PC-3 (cell line): ENCODE measurements around the gene IL1RAPL1. TPM values are rescaled to one million over a fixed set of nuclear protein-coding genes. Genes with fewer than 3 reads are reported as not detected.
A peak's percentile ranks its signal among the peaks of the same experiment; 100 is the strongest.

Experiments used
- ATAC-seq: fragments of 200-7000 bp; cut with Tn5 transposase; 2 replicates; pipeline ENCODE4 v1.9.1; 2020; ENCODE audit warnings: mild to moderate bottlenecking, moderate library complexity
- BruUV-seq: library from RNA; stranded (reverse); fragments of 400-500 nt; replicated peaks from 2 replicates; lab custom pipeline; 2021; lab: Mats Ljungman, UMichigan
- CTCF ChIA-PET: fragments of 300-600 bp; sonication (Branson Sonifier 250); formaldehyde crosslinking; loops from one replicate; lab custom pipeline; 2022; ENCODE audit warnings: antibody characterized with exemption; lab: Charles Lee
- POLR2A ChIA-PET: fragments of 300-600 bp; sonication (Branson Sonifier 250); formaldehyde crosslinking; loops from one replicate; lab custom pipeline; 2022; ENCODE audit warnings: antibody characterized with exemption; ENCODE audit not compliant: unreplicated experiment; lab: Charles Lee
- DNase-seq: peaks from one replicate; pipeline ENCODE4 v3.0.0-alpha.2; 2015
- H2AFZ ChIP-seq: fragments of 300-600 bp; sonication (generic); 2 replicates; pipeline ENCODE4 v1.6.0; 2016; ENCODE audit warnings: antibody characterized with exemption, low read length
- H3F3A ChIP-seq: fragments of 300-600 bp; sonication (generic); one replicate; pipeline ENCODE4 v1.6.0; 2017; ENCODE audit warnings: antibody characterized with exemption, low read length, control low read depth, mild to moderate bottlenecking; ENCODE audit not compliant: unreplicated experiment
- H3K27ac ChIP-seq: fragments of 300-600 bp; sonication (generic); 2 replicates; pipeline ENCODE4 v1.5.1; 2016; ENCODE audit warnings: mild to moderate bottlenecking, low read length
- H3K27me3 ChIP-seq: fragments of 300-600 bp; sonication (generic); 2 replicates; pipeline ENCODE4 v1.6.1; 2016; ENCODE audit warnings: low read length, mixed read lengths
- H3K36me3 ChIP-seq: fragments of 300-600 bp; sonication (generic); 2 replicates; pipeline ENCODE4 v1.6.1; 2016; ENCODE audit warnings: low read depth, mixed run types, low read length, mixed read lengths
- H3K4me1 ChIP-seq: fragments of 300-600 bp; sonication (generic); 2 replicates; pipeline ENCODE4 v1.5.1; 2016; ENCODE audit warnings: low read length; ENCODE audit not compliant: insufficient read depth
- H3K4me2 ChIP-seq: fragments of 300-600 bp; sonication (generic); 2 replicates; pipeline ENCODE4 v1.6.0; 2016; ENCODE audit warnings: low read length
- H3K4me3 ChIP-seq: fragments of 300-600 bp; sonication (generic); 2 replicates; pipeline ENCODE4 v1.5.1; 2016; ENCODE audit warnings: mild to moderate bottlenecking, low read length, mixed read lengths
- H3K79me2 ChIP-seq: fragments of 300-600 bp; sonication (generic); 2 replicates; pipeline ENCODE4 v1.6.1; 2017; ENCODE audit warnings: low read length, mixed read lengths
- H3K9ac ChIP-seq: fragments of 300-600 bp; sonication (generic); 2 replicates; pipeline ENCODE4 v1.6.0; 2016; ENCODE audit warnings: mild to moderate bottlenecking, low read length
- H3K9me2 ChIP-seq: fragments of 300-600 bp; sonication (generic); replicated peaks from 2 replicates; pipeline ENCODE4 v1.6.1; 2016; ENCODE audit warnings: mixed run types, low read length, mixed read lengths
- H3K9me3 ChIP-seq: fragments of 300-600 bp; sonication (generic); 2 replicates; pipeline ENCODE4 v1.6.1; 2016; ENCODE audit warnings: low read length, mixed read lengths
- H4K20me1 ChIP-seq: fragments of 300-600 bp; sonication (generic); 2 replicates; pipeline ENCODE4 v1.6.1; 2016; ENCODE audit warnings: low read length, mixed read lengths
- CTCF ChIP-seq: fragments of 300-600 bp; sonication (generic); conservative IDR thresholded peaks from 2 replicates; pipeline ENCODE4 v1.5.1; 2017; ENCODE audit warnings: antibody characterized with exemption, low read depth, mild to moderate bottlenecking, low read length
- EZH2 ChIP-seq: fragments of 300-600 bp; sonication (generic); IDR thresholded peaks from one replicate; pipeline ENCODE4 v1.6.1; 2017; ENCODE audit warnings: antibody characterized with exemption, mild to moderate bottlenecking, low read length; ENCODE audit not compliant: unreplicated experiment
- EZH2phosphoT487 ChIP-seq: fragments of 300-600 bp; sonication (generic); IDR thresholded peaks from 2 replicates; pipeline ENCODE4 v1.6.1; 2018; ENCODE audit warnings: mild to moderate bottlenecking, antibody characterized with exemption, low read length, borderline replicate concordance
- intact Hi-C: fragments of 100-400 bp; cut with micrococcal nuclease; formaldehyde crosslinking; loops from 2 replicates; pipeline ENCODE4 v1.9.0; 2023
- microRNA-seq: library from miRNA; unstranded; fragments of <30 nt; microRNA quantifications from one replicate; pipeline ENCODE4 v1.1.0, GENCODE V29; 2020; ENCODE audit not compliant: unreplicated experiment
- total RNA-seq: library from RNA; depleted of rRNA; stranded (reverse); fragments of >200 nt; gene quantifications from 2 replicates; pipeline ENCODE4 v1.2.3, GENCODE V29; 2014

IL1RAPL1 gene
- total RNA-seq, 1 experiment from 2014 or later: 0.44 TPM

DNA sequence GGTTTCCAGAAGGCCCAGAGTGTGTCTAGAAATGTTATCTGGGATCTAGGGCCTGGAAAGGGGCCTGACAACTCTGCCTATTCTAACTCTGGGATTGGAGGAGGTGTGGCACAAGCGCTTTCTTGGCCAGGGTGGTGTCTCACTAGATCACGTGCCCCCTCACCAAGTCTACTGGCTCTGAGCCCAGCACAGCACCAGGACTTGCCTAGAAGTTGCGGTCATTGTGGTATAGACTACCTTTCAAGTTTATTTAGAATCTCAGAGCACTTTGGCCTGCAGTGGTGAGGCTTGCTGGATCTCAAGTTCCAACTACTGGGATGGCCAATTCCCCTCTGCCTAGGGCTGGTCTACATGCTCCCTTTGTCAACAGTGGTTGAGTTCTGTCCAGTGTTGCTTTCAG is 1404.8 kb downstream of the IL1RAPL1 start:
- no peak overlapping the region for H3K4me2 ChIP-seq
- H3K9ac ChIP-seq: no peak overlapping the region
- no peaks in the 10 kb centered on the region for H3F3A ChIP-seq
- H3K27me3 ChIP-seq: no peaks in the 10 kb centered on the region
- no peak overlapping the region for H3K4me3 ChIP-seq
- POLR2A ChIA-PET: no interaction called here
- intact Hi-C loops: no loop called here
- no peaks in the 10 kb centered on the region for H3K9me2 ChIP-seq
- DNase-seq (peak; percentile 2), ATAC-seq (no peak)
- H3K9me3 ChIP-seq: no peaks in the 10 kb centered on the region
- no peaks in the 10 kb centered on the region for H3K36me3 ChIP-seq
- no peaks in the 10 kb centered on the region for H4K20me1 ChIP-seq
- H3K4me1 ChIP-seq: no peaks in the 10 kb centered on the region
- CTCF ChIA-PET: no interaction called here
- H3K27ac ChIP-seq: no peak overlapping the region
- no peaks in the 10 kb centered on the region for H3K79me2 ChIP-seq
- no peak overlapping the region for H2AFZ ChIP-seq
- BruUV-seq: no TSS peak
- no peak for TF ChIP-seq CTCF
- TF ChIP-seq EZH2: no peak
- TF ChIP-seq EZH2phosphoT487: no peak

GRCh38 chrX:30005813-30006212 is 1418.6 kb downstream of the IL1RAPL1 start:
- H3K9me3 ChIP-seq: no peaks in the 10 kb centered on the region
- no TSS peak for BruUV-seq
- no peak for ATAC-seq
- no peak overlapping the region for H3K4me3 ChIP-seq
- TF ChIP-seq EZH2phosphoT487 (no peak), EZH2 (no peak), CTCF (no peak)
- H3K36me3 ChIP-seq: no peaks in the 10 kb centered on the region
- H4K20me1 ChIP-seq: no peaks in the 10 kb centered on the region
- H3F3A ChIP-seq: no peaks in the 10 kb centered on the region
- H3K79me2 ChIP-seq: no peaks in the 10 kb centered on the region
- H3K9me2 ChIP-seq: no peaks in the 10 kb centered on the region
- no peak overlapping the region for H2AFZ ChIP-seq
- ChIA-PET CTCF (no interaction called here), POLR2A (no interaction called here)
- intact Hi-C loops: no loop called here
- H3K27ac ChIP-seq: no peak overlapping the region
- DNase-seq: no peak
- no peak overlapping the region for H3K4me2 ChIP-seq
- no peaks in the 10 kb centered on the region for H3K27me3 ChIP-seq
- no peaks in the 10 kb centered on the region for H3K4me1 ChIP-seq
- no peak overlapping the region for H3K9ac ChIP-seq

Small RNA genes lying within 50 kb of the gene (microRNA-seq; reads per million reads assigned to microRNA genes)
- not detected for gene MIR4666B
